Activated CD8-positive, alpha-beta T cell treated with anti-CD3 and anti-CD28 coated beads, Interleukin-2, amount 10 ng/mL, durations not matched to agents 7 days and 5 days (primary cell): Measurements from ENCODE around the gene PRODH2. TPM values are rescaled to one million over a fixed set of nuclear protein-coding genes. Genes with fewer than 3 reads are reported as not detected.

Source experiments
- ATAC-seq: fragments of 150-1000 bp; cut with Tn5 transposase; one replicate; pipeline ENCODE4 v1.10.0; 2021; ENCODE audit warnings: moderate library complexity
- CTCF ChIA-PET: fragments of 350-600 bp; sonication (Branson Sonifier 250); formaldehyde crosslinking; loops from one replicate; lab custom pipeline; 2021; ENCODE audit warnings: antibody characterized with exemption; lab: Charles Lee
- POLR2A ChIA-PET: fragments of 350-600 bp; sonication (Branson Sonifier 250); formaldehyde crosslinking; loops from one replicate; lab custom pipeline; 2021; ENCODE audit warnings: antibody characterized with exemption; lab: Charles Lee
- DNase-seq: peaks from one replicate; pipeline ENCODE4 v3.0.0-alpha.2; 2020
- H3K27ac Mint-ChIP-seq: one replicate; pipeline ENCODE4 v1.8.0; 2021; ENCODE audit warnings: mild to moderate bottlenecking, mixed read lengths
- H3K27me3 Mint-ChIP-seq: one replicate; pipeline ENCODE4 v1.8.0; 2021; ENCODE audit warnings: low read depth, mixed read lengths
- H3K36me3 Mint-ChIP-seq: one replicate; pipeline ENCODE4 v1.8.0; 2021; ENCODE audit warnings: low read depth, mixed read lengths
- H3K4me1 Mint-ChIP-seq: one replicate; pipeline ENCODE4 v1.8.0; 2021; ENCODE audit warnings: low read depth, mixed read lengths
- H3K4me3 Mint-ChIP-seq: one replicate; pipeline ENCODE4 v1.8.0; 2021; ENCODE audit warnings: mild to moderate bottlenecking, mixed read lengths
- H3K9me3 Mint-ChIP-seq: one replicate; pipeline ENCODE4 v1.8.0; 2022; ENCODE audit warnings: mixed read lengths; ENCODE audit not compliant: insufficient read depth
- total RNA-seq, 2 experiments: library from RNA; stranded (reverse); gene quantifications; one replicate each; pipeline ENCODE4 v1.2.3, GENCODE V29; 2021

Gene PRODH2, protein sequence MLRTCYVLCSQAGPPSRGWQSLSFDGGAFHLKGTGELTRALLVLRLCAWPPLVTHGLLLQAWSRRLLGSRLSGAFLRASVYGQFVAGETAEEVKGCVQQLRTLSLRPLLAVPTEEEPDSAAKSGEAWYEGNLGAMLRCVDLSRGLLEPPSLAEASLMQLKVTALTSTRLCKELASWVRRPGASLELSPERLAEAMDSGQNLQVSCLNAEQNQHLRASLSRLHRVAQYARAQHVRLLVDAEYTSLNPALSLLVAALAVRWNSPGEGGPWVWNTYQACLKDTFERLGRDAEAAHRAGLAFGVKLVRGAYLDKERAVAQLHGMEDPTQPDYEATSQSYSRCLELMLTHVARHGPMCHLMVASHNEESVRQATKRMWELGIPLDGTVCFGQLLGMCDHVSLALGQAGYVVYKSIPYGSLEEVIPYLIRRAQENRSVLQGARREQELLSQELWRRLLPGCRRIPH
- not detected for total RNA-seq

GRCh38 chr19:35812220-35813042 lies at the start of gene PRODH2:
PRODH2 (minus strand) TSS chr19:35812845; CDS start chr19:35812805, 40 bp downstream.
- DNase-seq (no peak), ATAC-seq (no peak)
- ChIA-PET POLR2A (no interaction called here), CTCF (no interaction called here)
- H3K4me1 Mint-ChIP-seq: no peaks in the 10 kb centered on the region
- H3K4me3 Mint-ChIP-seq: no peak within 1 kb of the TSS
- H3K27ac Mint-ChIP-seq: no peak within 1 kb of the TSS
- no peaks in the 10 kb centered on the region for H3K27me3 Mint-ChIP-seq
- no peaks in the 10 kb centered on the region for H3K36me3 Mint-ChIP-seq
- H3K9me3 Mint-ChIP-seq: no peaks in the 10 kb centered on the region

- H3K27me3 Mint-ChIP-seq: peaks cover 48% of the 10 kb centered on the region
- CTCF ChIA-PET: no interaction called here
These were observed 49.1 kb upstream of the PRODH2 start for GRCh38 chr19:35861640-35862160.

DNA sequence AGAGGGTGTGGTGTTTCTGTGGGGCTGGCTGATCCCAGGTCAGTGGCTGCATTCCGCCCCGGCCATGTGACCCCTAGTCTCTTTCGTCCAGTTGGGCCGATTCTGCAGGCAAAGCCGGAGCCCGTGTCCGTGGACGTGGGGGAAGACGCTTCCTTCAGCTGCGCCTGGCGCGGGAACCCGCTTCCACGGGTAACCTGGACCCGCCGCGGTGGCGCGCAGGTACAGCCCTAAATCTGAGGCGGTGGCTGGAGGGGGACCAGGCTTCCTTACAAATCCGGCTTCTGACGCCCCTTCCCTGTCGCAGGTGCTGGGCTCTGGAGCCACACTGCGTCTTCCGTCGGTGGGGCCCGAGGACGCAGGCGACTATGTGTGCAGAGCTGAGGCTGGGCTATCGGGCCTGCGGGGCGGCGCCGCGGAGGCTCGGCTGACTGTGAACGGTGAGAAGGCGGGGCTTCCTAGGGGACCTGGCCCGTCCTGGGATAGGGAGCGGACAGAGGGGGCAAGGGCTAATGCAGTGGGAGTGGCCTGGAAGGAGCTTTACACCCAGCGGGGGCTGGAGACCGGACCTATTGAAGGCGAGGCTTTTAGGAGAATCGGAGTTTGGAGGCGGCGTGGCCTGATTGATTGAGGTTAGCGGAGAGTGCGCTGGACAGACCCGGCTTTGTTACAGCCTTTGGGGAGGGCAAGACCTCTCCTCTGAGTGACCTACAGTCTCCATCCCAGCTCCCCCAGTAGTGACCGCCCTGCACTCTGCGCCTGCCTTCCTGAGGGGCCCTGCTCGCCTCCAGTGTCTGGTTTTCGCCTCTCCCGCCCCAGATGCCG lies 48.4 kb upstream of the PRODH2 start:
- no peaks in the 10 kb centered on the region for H3K9me3 Mint-ChIP-seq
- DNase-seq (no peak), ATAC-seq (no peak)
- CTCF ChIA-PET: no interaction called here
- peaks cover 9% of the 10 kb centered on the region for H3K4me1 Mint-ChIP-seq
- peaks cover 45% of the 10 kb centered on the region for H3K27me3 Mint-ChIP-seq
- no peaks in the 10 kb centered on the region for H3K36me3 Mint-ChIP-seq
- H3K4me3 Mint-ChIP-seq: no peak overlapping the region
- POLR2A ChIA-PET: no interaction called here
- H3K27ac Mint-ChIP-seq: no peak overlapping the region

More at GRCh38 chr19:35861640-35862160, 49.1 kb upstream of the PRODH2 start:
- Mint-ChIP-seq H3K27ac (no peak overlapping the region), H3K36me3 (no peaks in the 10 kb centered on the region), H3K4me3 (no peak overlapping the region), H3K4me1 (peaks cover 9% of the 10 kb centered on the region), H3K9me3 (no peaks in the 10 kb centered on the region)
- no peak for ATAC-seq
- POLR2A ChIA-PET: no interaction called here
- DNase-seq: no peak

- ChIA-PET POLR2A (no interaction called here), CTCF (no interaction called here)
- H3K36me3 Mint-ChIP-seq: no peaks in the 10 kb centered on the region
- H3K4me3 Mint-ChIP-seq: no peak overlapping the region
- no peak overlapping the region for H3K27ac Mint-ChIP-seq
- peaks cover 9% of the 10 kb centered on the region for H3K4me1 Mint-ChIP-seq
- peaks cover 46% of the 10 kb centered on the region for H3K27me3 Mint-ChIP-seq
- DNase-seq: no peak
- no peaks in the 10 kb centered on the region for H3K9me3 Mint-ChIP-seq
- no peak for ATAC-seq
These were observed 47.8 kb upstream of the PRODH2 start for GRCh38 chr19:35860436-35860817.

- CTCF ChIA-PET: no interaction called here
These were observed 46.8 kb upstream of the PRODH2 start for GRCh38 chr19:35859414-35859813.

GRCh38 chr19:35858311-35858710 lies 45.7 kb upstream of the PRODH2 start:
- no peak for DNase-seq
- ChIA-PET CTCF (no interaction called here), POLR2A (no interaction called here)
- peaks cover 54% of the 10 kb centered on the region for H3K27me3 Mint-ChIP-seq
- no peak overlapping the region for H3K4me3 Mint-ChIP-seq
- no peak for ATAC-seq
- H3K9me3 Mint-ChIP-seq: no peaks in the 10 kb centered on the region
- H3K4me1 Mint-ChIP-seq: peaks cover 9% of the 10 kb centered on the region
- no peak overlapping the region for H3K27ac Mint-ChIP-seq
- no peaks in the 10 kb centered on the region for H3K36me3 Mint-ChIP-seq

More at GRCh38 chr19:35859414-35859813, 46.8 kb upstream of the PRODH2 start:
- Mint-ChIP-seq H3K36me3 (no peaks in the 10 kb centered on the region), H3K9me3 (no peaks in the 10 kb centered on the region), H3K4me3 (no peak overlapping the region), H3K4me1 (peaks cover 9% of the 10 kb centered on the region), H3K27ac (no peak overlapping the region), H3K27me3 (peaks cover 53% of the 10 kb centered on the region)
- POLR2A ChIA-PET: interaction anchor here (0.6 kb wide), 1 partner anchor 43 kb away, joined by 3 read pairs; no protein-coding TSS in a partner anchor
- ATAC-seq (no peak), DNase-seq (no peak)

DNA sequence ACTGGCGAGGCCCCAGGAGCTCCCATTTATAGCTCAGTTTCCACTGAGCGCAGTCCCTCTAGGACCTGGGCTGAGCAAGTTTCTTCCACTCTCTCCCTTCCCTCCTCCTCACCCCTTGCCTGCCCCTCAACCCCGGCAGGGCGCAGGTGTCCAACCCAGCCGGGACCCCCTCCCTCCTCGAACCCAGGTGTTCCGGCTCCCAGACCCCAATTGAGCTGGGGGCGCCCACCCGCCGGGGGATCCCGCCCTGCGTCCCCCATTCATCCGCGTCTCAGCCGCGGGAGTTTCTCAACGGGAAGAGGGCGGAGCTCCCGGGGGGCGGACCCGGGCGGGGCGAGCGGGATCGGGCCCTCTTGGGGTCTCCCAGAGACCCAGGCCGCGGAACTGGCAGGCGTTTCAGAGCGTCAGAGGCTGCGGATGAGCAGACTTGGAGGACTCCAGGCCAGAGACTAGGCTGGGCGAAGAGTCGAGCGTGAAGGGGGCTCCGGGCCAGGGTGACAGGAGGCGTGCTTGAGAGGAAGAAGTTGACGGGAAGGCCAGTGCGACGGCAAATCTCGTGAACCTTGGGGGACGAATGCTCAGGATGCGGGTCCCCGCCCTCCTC lies 44.0 kb upstream of the PRODH2 start, which contains the start of gene KIRREL2:
KIRREL2 (plus strand) TSS at position 366 of the 604 bp plus-strand sequence; CDS start at position 575, 209 bp downstream.
- ATAC-seq: peak; percentile 83
- peaks cover 9% of the 10 kb centered on the region for H3K4me1 Mint-ChIP-seq
- ChIA-PET POLR2A (interaction anchor here (2.1 kb wide), 1 partner anchor 13 kb away, joined by 6 read pairs; the partner anchor contains the start of gene APLP1), CTCF (interaction anchor here (1.5 kb wide), 1 partner anchor 75 kb away, joined by 4 read pairs; no protein-coding TSS in a partner anchor)
- peak; percentile 35 for DNase-seq
- H3K9me3 Mint-ChIP-seq: no peaks in the 10 kb centered on the region
- H3K27ac Mint-ChIP-seq: no peak within 1 kb of the TSS
- peaks cover 54% of the 10 kb centered on the region for H3K27me3 Mint-ChIP-seq
- peak within 1 kb of the TSS; percentile 76 for H3K4me3 Mint-ChIP-seq
- no peaks in the 10 kb centered on the region for H3K36me3 Mint-ChIP-seq

GRCh38 chr19:35853038-35853756 lies 40.6 kb upstream of the PRODH2 start:
- POLR2A ChIA-PET: no interaction called here
- CTCF ChIA-PET: interaction anchor here (1.0 kb wide), 1 partner anchor 78 kb away, joined by 3 read pairs; no protein-coding TSS in a partner anchor
- Mint-ChIP-seq H3K27me3 (peaks cover 34% of the 10 kb centered on the region), H3K36me3 (no peaks in the 10 kb centered on the region), H3K9me3 (no peaks in the 10 kb centered on the region), H3K4me3 (no peak overlapping the region), H3K4me1 (peaks cover 11% of the 10 kb centered on the region), H3K27ac (no peak overlapping the region)
- DNase-seq (no peak), ATAC-seq (no peak)

DNA sequence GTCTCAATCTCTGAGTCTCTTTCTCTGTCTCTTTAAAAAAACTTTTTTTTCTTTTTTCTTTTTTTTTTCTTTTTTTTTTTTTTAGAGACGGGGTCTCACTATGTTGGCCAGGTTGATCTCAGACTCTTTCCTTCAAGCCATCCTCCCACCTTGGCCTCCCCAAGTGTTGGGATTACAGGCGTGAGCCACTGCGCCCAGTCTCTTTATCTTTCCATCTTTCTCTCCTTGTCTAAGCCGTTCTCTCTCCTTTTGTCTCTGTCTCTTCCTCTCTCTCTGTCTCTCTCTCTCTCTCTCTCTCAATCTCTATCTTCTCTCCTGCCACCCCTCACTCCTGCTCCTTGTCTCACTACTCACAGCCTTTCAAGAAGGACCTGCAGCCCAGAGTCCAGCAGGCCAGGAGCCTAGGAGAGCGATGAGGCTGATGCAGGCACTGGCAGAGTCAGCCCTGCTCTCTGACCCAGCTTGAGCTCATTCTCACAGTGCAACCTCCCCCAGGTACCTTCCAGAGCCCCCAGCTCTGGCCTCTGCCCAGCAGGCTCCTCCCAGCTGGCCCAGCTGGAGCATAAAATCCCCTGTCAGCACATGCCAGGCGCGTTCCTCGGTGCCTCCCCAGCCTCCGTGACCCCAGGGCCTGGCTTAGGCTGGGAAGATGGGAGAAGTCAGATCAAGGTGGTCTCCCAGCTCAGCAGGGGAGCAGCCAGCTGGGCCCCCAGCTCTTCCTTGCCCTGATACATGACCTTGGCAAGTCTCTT lies 39.6 kb upstream of the PRODH2 start, which contains the start of gene NPHS1:
NPHS1 (minus strand) TSS at position 476 of the 752 bp plus-strand sequence. CDS start 667 bp downstream, outside the sequence.
- Mint-ChIP-seq H3K4me3 (no peak within 1 kb of the TSS), H3K4me1 (peaks cover 6% of the 10 kb centered on the region), H3K27ac (no peak within 1 kb of the TSS), H3K36me3 (no peaks in the 10 kb centered on the region), H3K9me3 (no peaks in the 10 kb centered on the region), H3K27me3 (peaks cover 31% of the 10 kb centered on the region)
- DNase-seq (no peak), ATAC-seq (no peak)
- CTCF ChIA-PET: interaction anchor here (1.0 kb wide), 1 partner anchor 79 kb away, joined by 3 read pairs; no protein-coding TSS in a partner anchor
- POLR2A ChIA-PET: no interaction called here
